Endothelial cell of umbilical vein (primary cell): ENCODE data around the gene SCYL1. TPM values are rescaled to one million over a fixed set of nuclear protein-coding genes. Genes with fewer than 3 reads are reported as not detected.

Experiments
- BruUV-seq: library from RNA; stranded (reverse); fragments of 400-500 nt; replicated peaks from 2 replicates; lab custom pipeline; 2021; lab: Mats Ljungman, UMichigan
- CTCF ChIA-PET: fragments of 300-600, 350-600 bp; sonication (Branson Sonifier 250); formaldehyde crosslinking; loops from one replicate; lab custom pipeline; 2021; ENCODE audit warnings: antibody characterized with exemption, inconsistent platforms; lab: Charles Lee
- POLR2A ChIA-PET: fragments of 300-600, 350-600 bp; sonication (Branson Sonifier 250); formaldehyde crosslinking; loops from one replicate; lab custom pipeline; 2021; ENCODE audit warnings: antibody characterized with exemption, inconsistent platforms; lab: Charles Lee
- DNase-seq: peaks from one replicate; pipeline ENCODE4 v3.0.0-alpha.2; 2011; ENCODE audit warnings: low read depth, low spot score
- FAIRE-seq: peaks from 2 replicates; lab custom pipeline; 2011; peaks lifted over from hg19 to GRCh38; lab: Jason Lieb, UNC
- H2AFZ ChIP-seq: 2 replicates; pipeline ENCODE4 v1.6.0; 2012; ENCODE audit warnings: low read depth, low read length, control low read depth, inconsistent platforms
- H3K27ac ChIP-seq: 2 replicates; pipeline ENCODE4 v1.5.1; 2011; ENCODE audit warnings: low read depth, mild to moderate bottlenecking, control low read depth, low read length, moderate library complexity; ENCODE audit not compliant: insufficient read depth
- H3K27me3 ChIP-seq, 2 experiments: 2 replicates each; pipeline versions ENCODE4 v1.6.0 to v1.6.1; 2011; ENCODE audit warnings: low read length in 2 of 2, mixed read lengths in 1 of 2; ENCODE audit not compliant: control insufficient read depth in 2 of 2, insufficient read depth in 2 of 2
- H3K36me3 ChIP-seq, 2 experiments: 2 replicates in 1 of 2; 3 replicates in 1 of 2; pipeline ENCODE4 v1.5.1; 2011; ENCODE audit warnings: low read length in 2 of 2, mild to moderate bottlenecking in 1 of 2, moderate library complexity in 1 of 2; ENCODE audit not compliant: control insufficient read depth in 2 of 2, insufficient read depth in 2 of 2; ENCODE audit errors: extremely low read depth in 1 of 2
- H3K4me1 ChIP-seq: 3 replicates; pipeline ENCODE4 v1.5.1; 2011; ENCODE audit warnings: mild to moderate bottlenecking, low read length; ENCODE audit not compliant: control insufficient read depth, insufficient read depth; ENCODE audit errors: extremely low read depth
- H3K4me2 ChIP-seq: 2 replicates; pipeline ENCODE4 v1.6.1; 2011; ENCODE audit warnings: low read length, control low read depth, mixed read lengths; ENCODE audit not compliant: insufficient read depth
- H3K4me3 ChIP-seq, 3 experiments: fragments of 200-600 bp in 1 of 3; sonication (generic), shearing (Covaris generic) in 1 of 3; replicated peaks in 1 of 3; 2 replicates each; pipeline ENCODE4 v1.5.1; 2011 to 2016; ENCODE audit warnings: control low read depth in 3 of 3, low read length in 3 of 3, mild to moderate bottlenecking in 2 of 3, inconsistent platforms in 1 of 3, low read depth in 1 of 3, moderate library complexity in 1 of 3; ENCODE audit not compliant: insufficient read depth in 1 of 3
- H3K79me2 ChIP-seq: 2 replicates; pipeline ENCODE4 v1.6.0; 2012; ENCODE audit warnings: low read length, inconsistent platforms; ENCODE audit not compliant: control insufficient read depth, insufficient read depth
- H3K9ac ChIP-seq: replicated peaks from 2 replicates; pipeline ENCODE3; 2011; ENCODE audit warnings: low read length, control low read depth; ENCODE audit not compliant: insufficient read depth; ENCODE audit errors: extremely low read depth
- H3K9me1 ChIP-seq: replicated peaks from 3 replicates; pipeline ENCODE4 v1.6.0; 2011; ENCODE audit warnings: mild to moderate bottlenecking, low read length; ENCODE audit not compliant: control insufficient read depth, insufficient read depth; ENCODE audit errors: extremely low read depth
- H3K9me3 ChIP-seq: replicated peaks from 2 replicates; pipeline ENCODE4 v1.5.1; 2012; ENCODE audit warnings: low read length, inconsistent platforms; ENCODE audit not compliant: control insufficient read depth, insufficient read depth
- H4K20me1 ChIP-seq: replicated peaks from 2 replicates; pipeline ENCODE3; 2011; ENCODE audit warnings: mild to moderate bottlenecking, low read length; ENCODE audit not compliant: control insufficient read depth, insufficient read depth; ENCODE audit errors: extremely low read depth
- CTCF ChIP-seq, 2 donors: IDR thresholded peaks; 1 replicate in 1 of 2; 2 replicates in 1 of 2; pipeline ENCODE4 v1.5.1; 2011; ENCODE audit warnings: low read length in 2 of 2, mild to moderate bottlenecking in 2 of 2, moderate library complexity in 2 of 2, control low read depth in 1 of 2, inconsistent platforms in 1 of 2, low read depth in 1 of 2; ENCODE audit not compliant: insufficient read depth in 1 of 2; ENCODE audit errors: extremely low read depth in 1 of 2
- FOS ChIP-seq: IDR thresholded peaks from 2 replicates; pipeline ENCODE4 v1.6.1; 2011; ENCODE audit warnings: mild to moderate bottlenecking, low read length, moderate library complexity, borderline replicate concordance; ENCODE audit not compliant: insufficient read depth
- dilution Hi-C: fragments of 300-500 bp; cut with MboI; formaldehyde crosslinking; loops from one replicate; pipeline ENCODE4 v1.15.0; 2019; ENCODE audit warnings: low sequenced_read_pairs; ENCODE audit not compliant: extremely low pct_ligation_motif_present
- intact Hi-C: fragments of 100-400 bp; cut with micrococcal nuclease; formaldehyde crosslinking; loops from one replicate; pipeline ENCODE4 v1.10.0; 2022
- polyA plus RNA-seq, 4 experiments: library from polyadenylated mRNA; depleted of rRNA in 3 of 4; stranded (reverse) in 3 of 4; unstranded in 1 of 4; fragments of >200 nt; gene quantifications; 2 replicates each; pipeline versions ENCODE4 v1.2.1 to v1.2.3, GENCODE V29; 2011 to 2012; ENCODE audit warnings: missing spikeins in 1 of 4
- total RNA-seq: library from RNA; stranded (reverse); gene quantifications from 2 replicates; pipeline ENCODE4 v1.2.3, GENCODE V29; 2021

SCYL1 gene
- total and polyA plus RNA-seq, 2 donors (not counting 3 experiments of a cell fraction or from before 2014, with no cell fraction given), result 88.2 to 126 TPM

- peak overlapping the region; percentile 37 for H2AFZ ChIP-seq
These were observed 26.7 kb upstream of the SCYL1 start for GRCh38 chr11:65498042-65498726.

More at GRCh38 chr11:65498042-65498726, 26.7 kb upstream of the SCYL1 start:
- TF ChIP-seq FOS (no peak), CTCF (IDR thresholded peaks at IDR 0.05; ENCODE audit: extremely low read depth in 1 of 2, insufficient read depth in 1 of 2, low read depth in 1 of 2, low read length in 2 of 2) (no peak)
- Histone ChIP-seq H3K9me1 (no peaks in the 10 kb centered on the region), H3K79me2 (peaks cover 61% of the 10 kb centered on the region), H4K20me1 (peaks cover 11% of the 10 kb centered on the region), H3K27me3 (no peaks in the 10 kb centered on the region), H3K4me2 (peak overlapping the region; percentile 90), H3K4me1 (peaks cover 37% of the 10 kb centered on the region), H3K9ac (peak overlapping the region; percentile 95), H3K9me3 (no peaks in the 10 kb centered on the region), H3K36me3 (peaks cover 5 to 13% of the 10 kb centered on the region in 2 experiments), H3K4me3 (peak overlapping the region; percentile 0 to 91 (median 48)), H3K27ac (peak overlapping the region; percentile 89)
- ChIA-PET POLR2A (interaction anchor here (0.6 to 13.9 kb wide), 29 partner anchors 9 to 170 kb away, joined by 3 to 283 read pairs (median 7); partner anchors contain the start of genes FRMD8, NEAT1 and SLC25A45), CTCF (interaction anchor here (1.0 to 13.9 kb wide), 7 partner anchors 12 to 74 kb away, joined by 3 to 247 read pairs (median 4); no protein-coding TSS in a partner anchor)
- intact Hi-C loops (loop anchor here (5.0 kb wide), 1 partner anchor 41 kb away; no protein-coding TSS in a partner anchor), dilution Hi-C loops (no loop called here)
- no peak for FAIRE-seq
- DNase-seq, result no peak
- BruUV-seq, result TSS peak; percentile 10
